AG09319 (cell line): ENCODE data around the gene NOL4L.

Experiments used
- DNase-seq: peaks from one replicate; pipeline ENCODE4 v3.0.0-alpha.2; 2010; ENCODE audit warnings: low read depth; ENCODE audit errors: extremely low read depth
- TF ChIP-seq, protein P1 (sequence below): IDR thresholded peaks from 2 replicates; pipeline ENCODE4 v1.5.1; 2011; ENCODE audit warnings: low read depth, mild to moderate bottlenecking, inconsistent platforms, low read length, moderate library complexity

The NOL4L gene

DNA sequence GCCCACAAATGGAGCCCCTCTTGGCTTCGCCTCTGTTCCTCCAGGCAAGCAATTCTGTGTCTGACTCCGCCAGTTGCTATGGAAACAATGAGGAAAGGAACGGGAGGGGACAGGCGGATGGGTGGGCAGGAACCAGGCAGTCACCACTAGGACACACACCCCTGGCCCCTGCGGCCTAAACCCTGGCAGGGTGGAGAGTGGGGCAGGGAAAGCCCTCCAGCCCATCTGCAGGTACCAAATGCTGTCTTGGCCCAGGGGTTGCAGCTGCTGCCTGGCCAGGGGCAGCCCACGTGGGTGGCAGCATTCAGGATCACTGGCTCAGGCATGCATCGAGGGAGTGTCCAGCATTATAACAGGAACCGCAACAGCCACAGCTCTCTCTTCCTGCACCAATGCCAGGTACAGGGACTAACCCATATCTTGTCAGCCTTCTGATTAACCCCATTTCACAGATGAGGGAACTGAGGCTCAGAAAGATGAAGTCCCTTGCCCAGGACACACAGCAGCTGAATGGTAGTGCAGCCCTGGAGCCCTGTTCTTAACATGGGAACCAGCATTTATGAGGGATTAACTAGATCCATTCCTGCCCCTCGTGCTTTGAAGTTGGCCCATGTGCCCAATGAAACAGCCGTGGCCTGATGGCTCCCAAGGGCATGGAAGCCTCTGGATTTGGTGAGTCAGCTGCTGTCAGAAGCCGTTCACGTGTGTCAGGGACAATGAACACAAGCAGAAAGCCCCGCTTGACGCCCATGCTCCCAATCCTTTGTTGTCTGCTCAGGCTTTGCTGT, 66.3 kb downstream of the NOL4L start:
- DNase-seq, result no peak
- TF ChIP-seq, protein P1, sequence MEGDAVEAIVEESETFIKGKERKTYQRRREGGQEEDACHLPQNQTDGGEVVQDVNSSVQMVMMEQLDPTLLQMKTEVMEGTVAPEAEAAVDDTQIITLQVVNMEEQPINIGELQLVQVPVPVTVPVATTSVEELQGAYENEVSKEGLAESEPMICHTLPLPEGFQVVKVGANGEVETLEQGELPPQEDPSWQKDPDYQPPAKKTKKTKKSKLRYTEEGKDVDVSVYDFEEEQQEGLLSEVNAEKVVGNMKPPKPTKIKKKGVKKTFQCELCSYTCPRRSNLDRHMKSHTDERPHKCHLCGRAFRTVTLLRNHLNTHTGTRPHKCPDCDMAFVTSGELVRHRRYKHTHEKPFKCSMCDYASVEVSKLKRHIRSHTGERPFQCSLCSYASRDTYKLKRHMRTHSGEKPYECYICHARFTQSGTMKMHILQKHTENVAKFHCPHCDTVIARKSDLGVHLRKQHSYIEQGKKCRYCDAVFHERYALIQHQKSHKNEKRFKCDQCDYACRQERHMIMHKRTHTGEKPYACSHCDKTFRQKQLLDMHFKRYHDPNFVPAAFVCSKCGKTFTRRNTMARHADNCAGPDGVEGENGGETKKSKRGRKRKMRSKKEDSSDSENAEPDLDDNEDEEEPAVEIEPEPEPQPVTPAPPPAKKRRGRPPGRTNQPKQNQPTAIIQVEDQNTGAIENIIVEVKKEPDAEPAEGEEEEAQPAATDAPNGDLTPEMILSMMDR, result no peak

DNA sequence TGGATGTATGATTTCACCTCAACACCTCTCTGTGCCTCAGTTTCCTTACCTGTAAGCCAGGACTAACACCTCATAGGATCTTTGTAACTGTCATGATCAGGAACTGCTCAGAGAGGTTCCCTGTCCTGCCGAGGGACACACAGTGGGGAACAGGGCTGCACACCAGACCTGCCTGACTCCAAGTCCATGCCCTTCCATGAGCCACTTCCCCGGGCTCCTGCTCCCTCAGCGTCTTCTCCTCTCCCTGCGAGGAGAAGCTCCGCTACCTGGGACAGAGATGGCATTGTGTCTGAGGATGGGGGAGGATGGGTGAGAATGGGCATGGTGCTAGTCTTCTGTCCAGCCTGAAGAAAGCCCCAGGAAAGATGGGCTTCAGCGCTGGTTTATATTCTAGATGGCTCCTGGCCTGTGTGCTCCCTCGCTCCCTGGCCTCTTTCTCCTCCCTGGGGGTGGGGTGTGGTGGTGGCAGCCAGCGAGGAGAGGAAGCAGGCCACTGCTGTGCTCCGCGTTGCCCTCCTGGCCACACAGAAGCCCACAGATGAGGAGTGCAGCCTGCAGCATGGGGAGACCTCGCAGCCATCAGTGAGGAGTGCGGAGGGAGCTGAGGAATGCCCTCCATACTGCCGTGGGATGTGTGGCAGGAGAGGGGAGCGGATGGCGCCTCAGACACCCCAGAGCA, 67.1 kb downstream of the NOL4L start:
- TF ChIP-seq, protein P1, result no peak
- no peak for DNase-seq

DNA sequence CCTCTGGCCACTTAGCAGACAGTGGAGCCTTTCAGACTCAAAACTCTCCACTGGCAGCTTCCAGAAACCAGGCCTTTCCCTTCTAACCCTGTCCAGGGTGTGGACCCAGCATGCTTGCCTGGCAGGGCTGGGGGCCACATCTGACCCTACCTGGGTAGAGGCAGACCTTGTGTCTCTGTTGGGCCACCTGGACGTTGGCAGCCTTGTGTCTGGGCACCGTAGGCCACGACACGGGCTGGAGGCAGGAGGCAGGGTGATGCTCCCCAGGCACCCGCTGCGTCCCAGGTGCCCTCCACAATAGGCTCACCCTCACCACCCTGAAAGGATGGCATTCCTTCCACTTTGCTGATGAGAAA, 67.6 kb downstream of the NOL4L start:
- TF ChIP-seq, protein P1, result no peak
- DNase-seq, result no peak

DNA sequence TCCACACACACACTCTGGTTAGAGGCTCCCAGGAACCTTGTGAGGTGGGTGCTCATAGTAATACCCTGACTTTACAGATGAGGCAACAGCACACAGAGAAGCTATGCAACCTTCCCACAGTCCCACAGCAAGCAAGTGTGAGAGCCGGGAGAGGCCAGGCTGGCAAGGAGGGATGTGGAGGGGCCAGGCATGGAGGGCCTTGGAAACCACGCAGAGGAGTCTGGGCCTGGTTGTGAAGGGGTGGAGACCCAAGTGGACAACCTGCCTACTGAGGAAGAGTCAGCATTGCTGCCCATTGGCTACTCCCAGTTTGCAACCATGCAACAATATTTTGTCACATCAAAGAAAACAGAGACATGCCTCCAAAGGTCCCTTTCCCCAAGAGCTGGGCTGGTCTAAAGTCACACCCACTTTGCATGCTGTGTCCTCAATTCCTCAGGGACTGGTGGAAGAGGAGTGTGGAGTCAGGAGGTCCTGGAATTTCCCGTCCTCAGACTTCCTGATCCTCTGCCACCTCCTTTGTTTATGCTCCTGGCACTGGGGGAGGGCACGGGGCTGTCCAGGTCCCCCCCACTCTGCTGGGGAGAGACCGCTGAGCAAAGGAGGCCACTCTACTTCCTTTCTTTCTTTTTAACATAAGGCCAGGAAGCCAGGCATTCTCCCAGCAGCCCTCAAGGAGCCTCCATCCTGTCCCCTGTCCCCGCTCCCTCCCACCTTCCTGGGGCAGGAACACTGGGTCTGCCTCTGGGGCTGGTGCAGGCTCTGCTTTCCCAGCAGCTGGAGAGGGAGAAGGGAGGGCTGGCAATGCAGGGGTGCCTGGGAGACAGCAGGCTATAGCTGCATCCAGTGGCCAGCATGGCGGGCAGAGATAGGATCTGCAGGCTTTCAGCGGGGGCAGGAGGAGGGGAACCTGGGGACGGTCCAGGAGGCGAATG, 68.3 kb downstream of the NOL4L start:
- TF ChIP-seq, protein P1, result no peak
- DNase-seq, result no peak

DNA sequence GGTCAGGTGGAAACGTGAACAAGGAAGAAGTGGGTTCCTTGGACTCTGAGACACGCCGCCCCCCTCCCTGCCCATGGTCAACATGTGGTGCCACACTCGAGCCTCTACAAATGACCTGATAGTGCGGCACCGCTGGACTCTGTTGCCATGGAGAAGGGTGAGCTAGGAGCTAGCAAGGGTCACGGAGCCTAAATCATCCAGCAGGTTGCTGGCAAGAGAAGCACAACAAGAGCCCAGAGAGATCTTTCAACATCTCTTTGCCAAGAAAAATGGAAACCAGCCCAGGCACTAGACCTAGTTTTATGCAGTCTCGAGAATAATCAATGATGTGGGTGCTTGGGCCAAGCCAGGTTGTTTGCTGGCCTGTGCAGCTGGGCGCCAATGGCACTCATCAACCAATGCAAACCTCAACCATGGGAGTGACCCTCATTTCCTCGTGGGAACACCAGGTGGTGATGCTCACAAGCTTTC, 69.5 kb downstream of the NOL4L start:
- TF ChIP-seq, protein P1, result no peak
- no peak for DNase-seq

DNA sequence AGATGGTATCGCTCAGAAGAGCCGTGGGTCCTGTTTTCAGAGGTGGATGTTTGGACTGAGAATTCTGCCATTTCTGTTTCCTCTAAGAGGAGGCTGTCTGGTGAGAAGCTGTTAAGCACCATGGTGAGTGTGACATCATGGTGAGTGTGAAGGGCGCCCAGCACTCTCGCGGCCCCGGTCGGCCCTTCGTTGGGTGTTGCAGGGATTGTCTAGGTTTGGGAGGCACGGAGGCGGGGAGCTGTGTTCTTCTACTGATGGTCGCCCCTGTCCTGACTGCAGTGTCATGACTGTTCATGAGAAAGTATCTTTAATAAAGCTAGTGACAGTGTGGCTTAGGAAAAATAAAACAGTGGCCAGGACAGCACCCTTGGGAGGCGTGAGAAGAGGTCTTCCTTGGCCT, 70.4 kb downstream of the NOL4L start:
- TF ChIP-seq, protein P1, result no peak
- no peak for DNase-seq
